ENCODE data around the gene ARHGEF10L. TPM values are rescaled to one million over a fixed set of nuclear protein-coding genes. Genes with fewer than 3 reads are reported as not detected.

ARHGEF10L gene
- total RNA-seq, 1 experiment from 2014 or later, result 11.2 TPM

DNA sequence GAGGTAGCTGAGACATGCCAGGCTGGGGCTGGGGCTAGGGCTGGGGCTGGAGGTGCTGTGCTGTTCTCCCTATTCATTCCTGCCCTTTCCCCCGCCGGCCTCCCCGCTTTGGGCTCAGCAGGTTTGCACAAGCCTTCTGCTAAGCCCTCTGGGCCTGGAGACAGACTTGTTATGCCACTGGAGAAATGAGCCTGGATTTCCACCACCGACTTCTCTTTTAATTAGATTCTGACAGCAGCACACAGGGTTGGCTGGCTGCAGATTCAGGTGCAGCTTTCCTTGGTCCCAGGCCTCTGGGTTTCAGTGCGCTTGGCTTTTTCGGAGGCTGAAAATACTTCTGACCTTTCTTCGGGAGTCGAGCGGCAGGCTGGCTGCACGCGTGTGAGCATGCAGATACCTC, 144.1 kb downstream of the ARHGEF10L start:
- DNase-seq (no peak), ATAC-seq (no peak)
- no peak overlapping the region for H3K27ac ChIP-seq (ENCODE audit: low read length)
- H3F3A ChIP-seq (ENCODE audit: low read length, unreplicated experiment), result no peaks in the 10 kb centered on the region
- H3K4me3 ChIP-seq (ENCODE audit: low read length), result no peak overlapping the region
- no peaks in the 10 kb centered on the region for H3K79me2 ChIP-seq (ENCODE audit: low read length)
- H3K4me1 ChIP-seq (ENCODE audit: insufficient read depth, low read length), result no peaks in the 10 kb centered on the region
- no peaks in the 10 kb centered on the region for H3K9me2 ChIP-seq (replicated peaks; ENCODE audit: low read length)
- H4K20me1 ChIP-seq (ENCODE audit: low read length), result no peaks in the 10 kb centered on the region
- CTCF ChIA-PET, result no interaction called here
- no peaks in the 10 kb centered on the region for H3K27me3 ChIP-seq (ENCODE audit: low read length)
- no peak overlapping the region for H3K9ac ChIP-seq (ENCODE audit: low read length)
- H3K9me3 ChIP-seq (ENCODE audit: low read length), result no peaks in the 10 kb centered on the region
- no peak overlapping the region for H2AFZ ChIP-seq (ENCODE audit: low read length)
- no peak overlapping the region for H3K4me2 ChIP-seq (ENCODE audit: low read length)
- no TSS peak for BruUV-seq (replicated peaks)
- H3K36me3 ChIP-seq (ENCODE audit: low read depth, low read length), result no peaks in the 10 kb centered on the region
- intact Hi-C loops (cut with micrococcal nuclease), result no loop called here
- TF ChIP-seq, protein P1, sequence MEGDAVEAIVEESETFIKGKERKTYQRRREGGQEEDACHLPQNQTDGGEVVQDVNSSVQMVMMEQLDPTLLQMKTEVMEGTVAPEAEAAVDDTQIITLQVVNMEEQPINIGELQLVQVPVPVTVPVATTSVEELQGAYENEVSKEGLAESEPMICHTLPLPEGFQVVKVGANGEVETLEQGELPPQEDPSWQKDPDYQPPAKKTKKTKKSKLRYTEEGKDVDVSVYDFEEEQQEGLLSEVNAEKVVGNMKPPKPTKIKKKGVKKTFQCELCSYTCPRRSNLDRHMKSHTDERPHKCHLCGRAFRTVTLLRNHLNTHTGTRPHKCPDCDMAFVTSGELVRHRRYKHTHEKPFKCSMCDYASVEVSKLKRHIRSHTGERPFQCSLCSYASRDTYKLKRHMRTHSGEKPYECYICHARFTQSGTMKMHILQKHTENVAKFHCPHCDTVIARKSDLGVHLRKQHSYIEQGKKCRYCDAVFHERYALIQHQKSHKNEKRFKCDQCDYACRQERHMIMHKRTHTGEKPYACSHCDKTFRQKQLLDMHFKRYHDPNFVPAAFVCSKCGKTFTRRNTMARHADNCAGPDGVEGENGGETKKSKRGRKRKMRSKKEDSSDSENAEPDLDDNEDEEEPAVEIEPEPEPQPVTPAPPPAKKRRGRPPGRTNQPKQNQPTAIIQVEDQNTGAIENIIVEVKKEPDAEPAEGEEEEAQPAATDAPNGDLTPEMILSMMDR (conservative IDR thresholded peaks at IDR 0.05; ENCODE audit: low read depth, low read length), result no peak
- TF ChIP-seq EZH2 (IDR thresholded peaks at IDR 0.05; ENCODE audit: low read length, unreplicated experiment), result no peak
- no peak for TF ChIP-seq EZH2phosphoT487 (IDR thresholded peaks at IDR 0.05; ENCODE audit: borderline replicate concordance, low read length)
- POLR2A ChIA-PET (ENCODE audit: unreplicated experiment), result no interaction called here

DNA sequence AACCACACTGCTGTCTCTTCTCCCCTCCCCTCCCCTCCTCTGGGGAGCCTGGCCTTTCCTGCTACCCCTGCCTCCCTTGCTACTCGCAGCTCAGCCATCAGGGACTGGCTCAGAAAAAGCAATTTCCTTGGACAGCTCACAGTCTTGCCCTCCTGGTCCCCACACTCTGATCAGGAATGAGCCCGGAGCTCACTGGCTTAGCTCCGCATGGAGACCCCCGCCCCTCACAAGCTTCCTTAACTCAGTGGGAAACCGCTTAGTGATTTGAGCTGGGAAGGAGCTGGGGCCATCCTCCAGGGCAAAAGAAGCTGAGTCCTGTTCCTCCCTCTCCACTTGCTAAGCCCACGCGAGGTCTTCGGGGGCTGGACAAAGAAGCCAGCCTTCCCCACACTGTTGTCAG, 145.3 kb downstream of the ARHGEF10L start:
- no peaks in the 10 kb centered on the region for H3F3A ChIP-seq (ENCODE audit: low read length, unreplicated experiment)
- H4K20me1 ChIP-seq (ENCODE audit: low read length), result no peaks in the 10 kb centered on the region
- H3K4me3 ChIP-seq (ENCODE audit: low read length), result no peak overlapping the region
- TF ChIP-seq, protein P1 (conservative IDR thresholded peaks at IDR 0.05; ENCODE audit: low read depth, low read length), result no peak
- TF ChIP-seq EZH2phosphoT487 (IDR thresholded peaks at IDR 0.05; ENCODE audit: borderline replicate concordance, low read length), result no peak
- TF ChIP-seq EZH2 (IDR thresholded peaks at IDR 0.05; ENCODE audit: low read length, unreplicated experiment), result no peak
- no peaks in the 10 kb centered on the region for H3K36me3 ChIP-seq (ENCODE audit: low read depth, low read length)
- ChIA-PET POLR2A (ENCODE audit: unreplicated experiment) (no interaction called here), CTCF (no interaction called here)
- H3K9me2 ChIP-seq (replicated peaks; ENCODE audit: low read length), result no peaks in the 10 kb centered on the region
- H3K4me2 ChIP-seq (ENCODE audit: low read length), result no peak overlapping the region
- no peak overlapping the region for H3K27ac ChIP-seq (ENCODE audit: low read length)
- no peaks in the 10 kb centered on the region for H3K4me1 ChIP-seq (ENCODE audit: insufficient read depth, low read length)
- ATAC-seq (no peak), DNase-seq (no peak)
- no peaks in the 10 kb centered on the region for H3K9me3 ChIP-seq (ENCODE audit: low read length)
- no TSS peak for BruUV-seq (replicated peaks)
- H3K9ac ChIP-seq (ENCODE audit: low read length), result no peak overlapping the region
- no peak overlapping the region for H2AFZ ChIP-seq (ENCODE audit: low read length)
- no peaks in the 10 kb centered on the region for H3K27me3 ChIP-seq (ENCODE audit: low read length)
- intact Hi-C loops (cut with micrococcal nuclease), result no loop called here
- no peaks in the 10 kb centered on the region for H3K79me2 ChIP-seq (ENCODE audit: low read length)

DNA sequence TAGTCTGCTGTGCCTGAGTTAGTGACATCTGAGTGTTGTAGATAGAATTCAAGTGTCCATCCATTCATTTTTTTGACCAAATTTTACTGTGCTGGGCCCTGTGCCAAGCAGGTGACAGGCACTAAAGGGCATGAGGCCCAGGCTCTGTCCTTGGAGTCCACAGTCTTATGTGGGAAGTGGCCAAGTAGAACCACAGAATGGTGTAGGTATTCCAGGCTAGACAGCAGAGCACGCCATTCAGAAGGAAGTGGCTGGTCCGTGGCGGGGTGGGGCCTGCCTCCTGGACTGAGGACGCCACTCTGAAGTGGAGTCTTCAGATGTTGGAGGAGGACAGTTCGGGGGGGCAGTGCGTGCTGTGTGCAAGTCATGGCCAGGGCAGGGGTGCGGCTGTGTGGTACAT, 146.8 kb downstream of the ARHGEF10L start:
- H3K9me2 ChIP-seq (replicated peaks; ENCODE audit: low read length), result no peaks in the 10 kb centered on the region
- H2AFZ ChIP-seq (ENCODE audit: low read length), result no peak overlapping the region
- no peak overlapping the region for H3K27ac ChIP-seq (ENCODE audit: low read length)
- intact Hi-C loops (cut with micrococcal nuclease), result no loop called here
- no peaks in the 10 kb centered on the region for H3K27me3 ChIP-seq (ENCODE audit: low read length)
- no peaks in the 10 kb centered on the region for H3F3A ChIP-seq (ENCODE audit: low read length, unreplicated experiment)
- no peaks in the 10 kb centered on the region for H3K36me3 ChIP-seq (ENCODE audit: low read depth, low read length)
- H4K20me1 ChIP-seq (ENCODE audit: low read length), result no peaks in the 10 kb centered on the region
- H3K4me3 ChIP-seq (ENCODE audit: low read length), result no peak overlapping the region
- TF ChIP-seq EZH2phosphoT487 (IDR thresholded peaks at IDR 0.05; ENCODE audit: borderline replicate concordance, low read length) (no peak), EZH2 (IDR thresholded peaks at IDR 0.05; ENCODE audit: low read length, unreplicated experiment) (no peak)
- TF ChIP-seq, protein P1 (conservative IDR thresholded peaks at IDR 0.05; ENCODE audit: low read depth, low read length), result no peak
- ChIA-PET POLR2A (ENCODE audit: unreplicated experiment) (no interaction called here), CTCF (no interaction called here)
- H3K9ac ChIP-seq (ENCODE audit: low read length), result no peak overlapping the region
- H3K4me1 ChIP-seq (ENCODE audit: insufficient read depth, low read length), result no peaks in the 10 kb centered on the region
- no peak overlapping the region for H3K4me2 ChIP-seq (ENCODE audit: low read length)
- ATAC-seq (no peak), DNase-seq (no peak)
- H3K9me3 ChIP-seq (ENCODE audit: low read length), result no peaks in the 10 kb centered on the region
- BruUV-seq (replicated peaks), result no TSS peak
- no peaks in the 10 kb centered on the region for H3K79me2 ChIP-seq (ENCODE audit: low read length)

Measured in PC-3 (cell line).